ENCODE measurements around the gene ANKRD13A.
"Not testable (repeated sequence)": the region's sequence is repeated elsewhere in the genome, so short reads cannot be mapped to it uniquely, and the experiment has no call there.

The ANKRD13A gene

DNA sequence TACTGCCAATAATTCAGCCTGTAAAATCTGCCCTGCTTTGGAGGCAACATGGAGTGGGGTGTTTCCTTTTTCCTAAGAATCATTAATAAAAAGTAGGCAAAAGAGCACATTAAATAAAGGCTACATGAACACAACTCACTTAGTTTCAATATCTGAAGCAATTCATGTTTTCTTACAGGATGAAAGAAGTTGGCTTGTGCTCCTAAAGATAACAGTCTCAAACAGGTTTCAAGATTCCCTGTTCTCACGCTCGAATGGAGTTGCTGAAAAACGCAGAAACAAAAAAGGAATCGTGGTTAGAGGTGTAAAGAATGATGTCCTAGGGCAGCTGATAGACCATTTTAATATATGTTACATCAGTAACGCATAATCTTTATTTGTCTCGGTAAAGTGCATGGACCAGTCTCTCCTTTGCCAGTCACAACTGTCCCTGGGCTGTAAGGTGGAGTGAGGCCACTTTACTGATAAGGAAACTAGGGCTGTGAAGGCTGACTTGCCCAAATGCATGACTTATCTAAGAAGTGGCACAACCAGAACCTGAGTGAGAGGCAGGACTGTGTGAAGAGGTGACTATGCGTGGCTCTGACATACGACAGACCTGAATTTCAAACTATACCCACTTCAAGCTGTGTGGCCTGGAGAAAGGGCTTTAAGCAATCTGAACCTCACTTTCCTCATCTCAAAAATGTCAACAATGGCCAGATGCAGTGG, 15.6 kb upstream of the ANKRD13A start:
- no peak for DNase-seq (ENCODE audit: low read depth)

DNA sequence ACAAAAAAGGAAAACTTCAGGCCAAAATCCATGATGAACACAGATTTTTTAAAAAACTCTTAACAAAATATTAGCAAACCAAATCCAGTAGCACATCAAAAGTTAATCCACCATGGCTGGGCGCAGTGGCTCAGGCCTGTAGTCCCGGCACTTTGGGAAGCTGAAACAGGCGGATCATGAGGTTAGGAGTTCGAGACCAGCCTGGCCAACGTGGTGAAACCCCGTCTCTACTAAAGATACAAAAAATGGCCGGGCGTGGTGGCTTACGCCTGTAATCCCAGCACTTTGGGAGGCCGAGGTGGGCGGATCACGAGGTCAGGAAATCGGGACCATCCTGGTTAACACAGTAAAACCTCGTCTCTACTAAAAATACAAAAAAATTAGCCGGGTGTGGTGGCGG, 13.0 kb upstream of the ANKRD13A start:
- not testable (repeated sequence) for DNase-seq (ENCODE audit: low read depth)

DNA sequence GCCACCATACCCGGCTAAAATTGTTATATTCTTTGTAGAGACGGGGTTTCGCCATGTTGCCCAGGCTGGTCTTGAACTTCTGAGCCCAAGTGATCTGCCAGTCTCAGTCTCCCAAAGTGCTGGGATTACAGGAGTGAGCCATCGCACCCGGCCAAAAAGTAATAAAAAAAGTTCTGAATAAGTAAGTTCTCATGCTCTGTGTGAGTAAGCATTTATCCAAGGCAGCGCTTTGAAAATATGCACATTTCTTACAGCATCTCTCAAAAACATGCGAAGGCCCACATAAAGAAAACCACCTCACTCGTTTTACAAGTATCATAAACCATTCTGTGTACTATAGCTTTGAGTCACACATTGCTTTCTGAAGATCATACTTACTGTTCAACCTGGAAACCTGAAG, 11.6 kb upstream of the ANKRD13A start:
- DNase-seq (ENCODE audit: low read depth): no peak

DNA sequence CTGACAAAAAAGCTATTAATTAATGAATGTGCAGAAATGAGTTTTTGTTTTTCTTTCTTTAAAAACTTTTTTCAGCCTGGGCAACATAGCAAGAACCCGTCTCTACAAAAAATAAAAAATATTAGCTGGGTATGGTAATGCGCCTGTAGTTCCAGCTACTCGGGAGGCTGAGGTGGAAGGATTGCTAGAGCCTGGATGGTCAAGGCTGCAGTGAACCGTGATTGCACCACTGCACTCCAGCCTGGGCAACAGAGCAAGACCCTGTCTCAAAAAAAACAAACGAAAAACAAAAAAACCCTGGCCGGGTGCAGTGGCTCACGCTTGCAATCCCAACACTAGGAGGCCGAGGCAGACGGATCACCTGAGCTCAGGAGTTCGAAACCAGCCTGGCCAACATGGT, 11.0 kb upstream of the ANKRD13A start:
- no peak for DNase-seq (ENCODE audit: low read depth)

DNA sequence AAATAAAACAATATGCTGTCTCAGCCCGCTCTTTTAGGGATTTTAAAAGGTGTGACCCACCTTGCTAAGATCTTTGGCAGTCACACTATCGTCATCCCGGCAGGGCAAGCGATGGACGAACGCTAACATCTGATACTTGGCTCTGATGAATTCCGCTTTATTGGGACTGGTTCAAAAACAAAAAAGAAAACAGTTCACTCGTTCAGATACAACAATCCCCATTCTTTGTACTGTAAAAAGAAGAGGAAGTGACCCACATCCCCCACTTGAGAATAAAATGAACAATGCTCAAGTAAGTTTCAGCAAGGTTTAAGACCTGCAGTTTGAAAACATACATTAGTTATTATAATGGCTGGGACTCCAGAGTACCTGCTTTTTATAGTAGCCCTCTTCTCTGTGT, 10.3 kb upstream of the ANKRD13A start:
- DNase-seq (ENCODE audit: low read depth): no peak

DNA sequence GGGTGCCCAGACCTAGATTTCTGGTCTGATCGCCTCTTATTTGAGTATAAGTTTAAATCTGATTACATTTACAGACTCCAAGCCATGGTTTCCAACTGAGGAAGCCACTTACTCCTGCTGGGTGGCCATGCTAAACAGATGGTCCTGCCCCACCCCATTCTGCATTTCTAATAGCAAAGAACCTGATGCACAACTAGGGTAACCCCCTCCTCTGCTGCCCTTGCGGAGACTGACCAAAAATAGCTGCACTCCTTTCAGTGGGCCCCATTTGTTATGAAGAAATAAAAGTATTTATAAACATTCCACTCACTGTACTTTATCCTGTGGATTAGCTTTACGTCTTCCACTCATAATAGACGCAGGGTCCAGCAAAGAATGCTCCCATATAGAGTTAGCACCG, 9.8 kb upstream of the ANKRD13A start:
- no peak for DNase-seq (ENCODE audit: low read depth)

DNA sequence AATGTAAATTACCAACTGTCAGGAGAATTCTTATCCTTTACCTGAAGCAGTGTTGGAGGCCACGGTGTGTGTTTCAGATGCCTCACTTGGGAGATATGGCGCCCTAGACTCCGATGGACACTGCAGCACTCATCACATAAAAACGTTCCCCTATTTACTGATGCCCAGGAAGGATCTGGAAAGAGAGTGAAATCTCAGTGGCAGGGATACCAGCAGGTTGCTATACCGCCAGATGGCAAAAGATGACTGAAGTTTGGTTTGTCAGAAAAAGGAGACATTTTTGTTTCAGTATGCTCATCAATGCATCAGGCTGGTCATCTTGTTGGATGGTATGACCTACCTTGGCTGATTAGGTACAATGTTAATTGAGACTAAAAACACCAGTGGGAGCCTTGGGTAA, 7.6 kb upstream of the ANKRD13A start:
- no peak for DNase-seq (ENCODE audit: low read depth)

DNA sequence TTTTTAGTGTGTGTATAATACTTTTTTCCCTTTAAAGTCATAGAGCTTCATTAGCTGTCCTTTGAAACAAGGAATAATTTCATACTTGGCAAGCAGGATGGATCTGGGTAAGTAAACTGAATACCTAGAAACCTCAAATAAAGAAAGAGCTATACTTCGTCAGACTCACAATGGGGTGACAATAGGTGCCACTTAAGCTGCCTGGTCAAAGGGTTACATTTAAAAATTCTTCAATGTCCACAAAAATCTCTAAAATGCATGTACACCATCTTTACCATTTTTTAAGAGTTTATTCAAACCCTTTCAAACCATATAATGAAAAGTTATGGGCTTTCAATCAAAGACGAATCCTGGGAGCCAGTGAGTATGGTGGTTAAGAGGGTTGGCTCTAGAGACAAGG, 6.1 kb upstream of the ANKRD13A start:
- DNase-seq (ENCODE audit: low read depth): no peak

DNA sequence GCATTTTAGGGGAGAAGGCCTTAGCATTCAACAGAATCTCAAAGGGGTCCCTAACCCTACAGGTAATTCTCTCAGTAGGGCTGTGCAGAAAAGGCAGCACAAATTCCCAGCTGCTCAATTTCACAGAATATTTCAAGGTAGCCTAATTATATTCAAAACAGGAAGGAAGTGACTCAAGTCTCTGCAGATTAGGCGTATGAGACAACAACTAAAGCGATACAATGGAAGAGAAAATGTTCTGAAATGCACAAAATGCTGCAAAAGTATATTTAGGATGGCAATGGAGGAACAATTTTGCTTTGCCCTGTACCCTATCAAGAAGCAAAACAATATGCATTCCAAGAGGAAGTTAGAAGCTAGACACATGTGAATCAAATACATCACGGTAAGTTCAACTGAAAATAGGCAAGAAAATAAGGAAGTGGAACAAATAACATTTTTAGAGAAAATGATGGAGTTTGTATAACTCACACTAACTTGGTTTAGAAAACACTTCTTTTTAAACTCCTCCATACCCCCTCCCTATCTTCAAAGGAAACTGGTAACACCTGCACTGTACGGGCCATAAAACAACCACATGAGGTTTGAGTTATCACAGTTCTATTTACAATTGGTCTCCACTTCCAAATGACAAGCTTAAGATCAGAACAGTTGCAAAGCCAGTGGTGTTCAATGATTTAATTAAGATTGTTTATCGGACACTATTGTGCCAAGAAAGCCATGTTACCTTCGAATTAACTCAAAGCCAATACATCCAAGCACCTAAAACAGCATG, 4.6 kb upstream of the ANKRD13A start:
- DNase-seq (ENCODE audit: low read depth): no peak

DNA sequence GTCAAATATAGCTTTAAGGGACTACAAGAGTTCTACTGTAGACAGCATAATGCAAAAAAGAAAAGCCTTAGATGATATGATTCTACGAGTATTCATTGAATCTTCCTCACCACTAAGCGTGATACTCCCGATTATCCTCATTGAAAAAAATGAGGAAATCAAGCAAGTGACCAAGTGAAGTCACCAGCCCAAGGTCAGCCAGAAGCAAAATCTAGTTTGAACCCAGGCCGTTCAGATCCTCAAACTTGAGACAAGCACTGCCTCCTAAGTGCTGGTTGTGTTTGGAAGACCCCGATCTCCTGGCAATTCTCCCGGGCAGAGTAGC, 3.9 kb upstream of the ANKRD13A start:
- no peak for DNase-seq (ENCODE audit: low read depth)

DNA sequence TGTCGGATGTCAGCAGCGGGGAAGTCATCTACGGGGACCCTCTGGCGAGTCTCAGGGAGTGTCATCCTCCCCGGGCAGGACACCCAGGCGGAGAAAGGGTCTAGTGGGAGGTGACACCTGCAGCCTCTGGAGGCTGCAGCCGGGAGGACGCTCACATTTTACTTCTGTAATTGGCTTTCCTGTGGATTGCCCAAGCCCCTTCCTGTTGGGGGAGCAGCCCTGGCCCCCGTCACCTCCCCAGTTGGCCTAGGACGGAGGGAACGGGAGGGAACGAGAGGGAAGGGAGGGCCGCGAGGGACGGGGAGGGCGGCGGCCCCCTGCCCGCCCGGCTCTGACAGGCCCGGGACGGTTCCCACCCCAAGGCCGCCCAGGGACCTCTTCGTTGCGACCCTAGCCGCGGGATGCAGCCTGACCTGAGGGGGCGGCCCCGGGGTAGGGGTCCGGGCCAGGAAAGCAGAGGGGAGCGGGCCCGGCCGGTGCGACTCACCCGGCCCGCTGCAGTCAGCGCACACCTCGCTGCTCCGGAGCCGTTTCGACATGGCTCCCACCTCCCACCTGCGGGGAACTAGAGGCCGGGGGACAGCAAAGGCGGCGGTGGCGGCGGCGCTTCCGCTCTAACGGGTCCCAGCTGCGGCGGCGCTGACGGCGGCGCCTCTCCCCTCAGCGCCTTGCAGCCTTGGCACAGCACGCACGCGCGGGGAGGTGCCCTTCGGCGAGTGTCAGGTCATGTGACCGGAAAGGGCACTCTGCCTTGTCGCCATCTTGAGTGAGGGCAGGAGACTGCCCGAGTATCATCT, 3.3 kb upstream of the ANKRD13A start, which contains the start of gene GIT2:
GIT2 (minus strand) TSS at position 683 of the 797 bp plus-strand sequence; CDS start at position 539, 144 bp downstream.
- DNase-seq (ENCODE audit: low read depth): peak; percentile 82

DNA sequence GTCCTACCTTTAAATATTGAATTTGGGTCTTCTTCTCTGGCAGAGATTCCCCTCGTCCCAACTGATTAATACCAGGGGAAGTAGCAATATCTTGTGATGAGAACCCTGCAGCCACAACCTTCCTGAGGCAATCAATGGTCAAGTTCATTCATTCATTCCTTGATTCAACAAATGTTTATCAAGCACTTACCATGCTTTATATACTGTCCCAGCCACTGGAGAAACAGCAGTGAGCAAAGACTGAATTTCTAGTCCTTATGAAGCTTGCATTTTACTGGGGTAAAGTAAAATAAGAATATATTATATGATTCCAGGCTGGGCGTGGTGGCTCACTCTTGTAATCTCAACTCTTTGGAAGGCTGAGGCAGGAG, 2.8 kb upstream of the ANKRD13A start:
- DNase-seq (ENCODE audit: low read depth): no peak

DNA sequence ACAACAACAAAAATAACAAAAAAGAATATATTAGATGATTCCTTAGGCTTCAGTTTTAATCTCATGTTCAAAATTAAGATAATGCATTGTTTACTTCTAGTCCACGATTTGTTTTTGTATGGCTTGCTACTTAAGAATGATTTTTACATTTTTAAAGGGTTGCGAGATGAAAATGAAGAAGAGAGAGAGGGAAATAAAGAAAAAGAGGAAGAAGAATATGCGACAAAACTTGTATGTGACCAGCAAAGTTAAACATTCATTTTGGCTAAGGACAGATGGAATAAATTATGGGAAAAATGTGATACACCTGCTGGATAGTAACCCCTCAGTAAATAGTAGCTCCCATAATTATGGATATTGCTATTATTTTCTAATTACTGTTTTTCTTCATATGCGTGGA, 1.8 kb upstream of the ANKRD13A start:
- DNase-seq (ENCODE audit: low read depth): no peak

DNA sequence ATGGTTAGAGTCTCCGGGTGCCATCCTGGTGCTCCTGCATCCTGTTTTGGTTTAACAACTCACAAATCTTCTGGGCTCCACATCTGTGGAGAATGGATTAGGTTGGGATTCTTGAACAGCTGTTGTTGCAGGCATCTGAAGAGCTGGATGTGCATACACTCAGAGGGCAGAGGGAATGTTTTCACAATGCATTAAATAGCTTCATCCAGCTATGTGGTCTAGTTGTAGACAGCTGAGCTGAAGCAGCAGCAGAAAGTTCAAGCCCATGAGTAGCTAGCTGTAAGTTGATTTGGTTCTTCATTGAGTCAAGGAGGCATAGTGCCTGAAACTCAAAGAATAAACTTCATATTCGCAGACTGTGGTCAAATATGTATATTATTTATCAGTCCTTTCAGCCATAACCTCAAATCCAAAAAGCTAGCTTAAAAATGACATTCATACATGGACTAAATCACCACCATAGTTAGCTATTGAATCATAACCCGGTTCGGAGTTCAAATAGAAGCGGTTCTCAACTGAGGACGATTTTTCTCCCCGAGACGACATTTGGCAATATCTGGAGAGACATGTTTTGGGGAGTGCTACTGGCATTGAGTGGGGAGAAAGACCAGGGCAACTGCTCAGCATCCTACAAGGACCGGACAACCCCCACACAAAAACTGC, 858 bp upstream of the ANKRD13A start:
- no peak for DNase-seq (ENCODE audit: low read depth)

DNA sequence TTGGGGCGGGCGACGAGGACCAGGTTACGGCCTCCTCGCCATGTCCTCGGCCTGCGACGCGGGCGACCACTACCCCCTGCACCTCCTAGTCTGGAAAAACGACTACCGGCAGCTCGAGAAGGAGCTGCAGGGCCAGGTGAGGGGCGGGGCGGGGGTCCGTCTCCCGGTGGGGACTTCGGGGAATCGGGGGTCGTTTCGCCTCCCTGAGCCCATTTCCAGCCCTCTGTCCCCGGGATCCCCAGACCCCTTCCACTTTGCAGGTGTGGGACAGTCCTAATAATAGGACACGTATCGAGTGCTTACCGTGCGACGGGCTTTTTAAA, 380 bp downstream of the ANKRD13A start:
- no peak for DNase-seq (ENCODE audit: low read depth)

DNA sequence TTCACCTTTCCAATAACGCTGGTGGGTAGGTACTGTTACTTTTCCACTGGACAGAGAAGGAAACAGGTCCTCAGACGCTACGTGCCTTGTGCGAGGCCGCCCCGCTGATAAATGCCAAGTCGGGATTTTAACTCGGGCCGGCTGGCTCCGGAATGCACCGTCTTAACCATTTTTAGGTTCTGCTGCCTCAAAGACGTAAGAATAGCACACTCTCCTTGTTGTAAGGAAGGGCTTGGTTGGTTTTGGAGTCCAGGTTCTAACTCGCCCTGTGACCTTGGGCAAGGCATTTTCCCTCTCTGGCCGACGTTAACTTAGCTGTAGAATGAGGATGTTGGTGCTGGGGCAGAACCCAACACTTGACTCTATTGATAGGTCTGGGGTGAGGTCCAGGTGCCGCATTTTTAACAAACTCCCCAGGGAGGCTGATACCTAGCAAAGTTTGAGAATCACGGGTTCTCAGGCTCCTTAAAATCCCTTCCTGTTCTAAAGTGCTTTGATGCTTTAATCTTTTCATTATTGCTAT, 814 bp downstream of the ANKRD13A start:
- DNase-seq (ENCODE audit: low read depth): no peak

DNA sequence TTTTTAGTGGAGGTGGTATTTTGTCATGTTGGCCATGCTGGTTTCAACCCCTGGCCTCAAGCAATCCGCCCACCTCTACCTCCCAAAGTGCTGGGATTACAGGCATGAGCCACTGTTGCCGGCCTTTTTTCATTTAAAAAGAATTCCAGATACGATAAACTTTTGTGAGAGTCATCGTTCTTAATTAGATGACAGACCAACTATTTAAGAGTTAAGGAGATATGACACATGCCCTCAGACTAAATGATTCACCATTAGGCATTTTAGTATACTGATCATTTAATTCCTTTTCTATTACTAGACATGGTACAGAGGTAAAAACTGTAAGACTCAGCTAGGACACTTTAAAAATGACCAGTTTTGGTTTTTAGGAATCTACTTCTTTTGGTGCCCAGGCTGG, 2.4 kb downstream of the ANKRD13A start:
- no peak for DNase-seq (ENCODE audit: low read depth)

DNA sequence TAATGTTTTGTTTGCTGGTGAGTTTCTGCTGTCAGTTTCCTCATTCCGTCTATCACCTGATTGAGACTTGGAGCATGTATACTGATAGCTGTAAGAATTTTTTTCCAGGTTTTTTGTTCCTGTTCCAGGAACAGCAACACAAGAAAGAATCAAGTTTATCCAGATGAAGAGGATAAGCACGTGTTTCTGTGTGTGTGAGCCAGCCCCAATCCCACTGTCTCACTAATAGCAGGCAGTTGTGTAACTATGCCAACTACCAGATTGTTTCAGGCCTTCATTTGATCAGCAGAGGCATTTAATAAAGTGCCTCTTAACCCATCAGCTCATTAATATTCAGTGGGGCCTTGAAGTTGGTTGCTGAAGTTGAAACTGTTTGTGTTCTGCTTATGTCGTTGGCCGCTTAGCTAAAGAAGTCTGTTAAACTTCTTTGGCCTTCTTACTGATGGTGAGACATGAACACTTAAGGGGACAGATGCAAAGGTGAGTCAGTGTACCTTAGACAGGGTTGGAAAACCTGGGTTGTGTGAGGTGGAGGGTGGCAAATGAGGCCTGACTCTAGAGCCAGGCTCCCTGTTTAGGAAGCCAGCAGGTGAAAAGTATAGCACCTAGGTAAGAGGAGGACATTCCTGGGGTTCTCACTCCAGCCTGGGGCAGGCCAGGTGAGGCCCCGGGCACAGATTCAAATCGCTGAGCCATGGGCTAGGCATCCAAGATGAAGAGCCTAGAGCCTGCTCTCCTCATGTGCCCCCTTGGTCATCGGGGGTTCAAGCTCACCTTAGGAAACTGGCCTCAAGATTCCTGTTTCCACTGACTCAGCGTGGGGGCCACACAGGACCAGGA, 3.7 kb downstream of the ANKRD13A start:
- no peak for DNase-seq (ENCODE audit: low read depth)

DNA sequence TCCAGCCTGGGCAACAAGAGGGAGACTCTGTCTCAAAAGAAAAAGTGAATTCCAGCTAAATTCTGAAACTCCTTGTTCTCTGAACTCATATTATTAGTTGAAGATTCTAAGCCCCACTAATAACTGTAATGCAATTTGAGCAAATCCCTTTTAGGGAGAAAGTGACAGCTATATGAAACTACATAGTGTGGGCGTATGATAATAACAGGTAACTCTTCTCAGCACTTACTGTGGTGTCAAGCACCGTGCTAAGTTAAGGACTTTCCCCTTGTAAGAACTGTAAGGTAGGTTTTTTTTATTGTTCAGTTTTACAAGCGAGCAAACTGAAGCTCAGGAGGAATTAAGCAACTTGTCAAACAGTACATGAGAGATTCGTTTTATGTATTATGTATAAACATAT, 5.4 kb downstream of the ANKRD13A start:
- DNase-seq (ENCODE audit: low read depth): no peak

DNA sequence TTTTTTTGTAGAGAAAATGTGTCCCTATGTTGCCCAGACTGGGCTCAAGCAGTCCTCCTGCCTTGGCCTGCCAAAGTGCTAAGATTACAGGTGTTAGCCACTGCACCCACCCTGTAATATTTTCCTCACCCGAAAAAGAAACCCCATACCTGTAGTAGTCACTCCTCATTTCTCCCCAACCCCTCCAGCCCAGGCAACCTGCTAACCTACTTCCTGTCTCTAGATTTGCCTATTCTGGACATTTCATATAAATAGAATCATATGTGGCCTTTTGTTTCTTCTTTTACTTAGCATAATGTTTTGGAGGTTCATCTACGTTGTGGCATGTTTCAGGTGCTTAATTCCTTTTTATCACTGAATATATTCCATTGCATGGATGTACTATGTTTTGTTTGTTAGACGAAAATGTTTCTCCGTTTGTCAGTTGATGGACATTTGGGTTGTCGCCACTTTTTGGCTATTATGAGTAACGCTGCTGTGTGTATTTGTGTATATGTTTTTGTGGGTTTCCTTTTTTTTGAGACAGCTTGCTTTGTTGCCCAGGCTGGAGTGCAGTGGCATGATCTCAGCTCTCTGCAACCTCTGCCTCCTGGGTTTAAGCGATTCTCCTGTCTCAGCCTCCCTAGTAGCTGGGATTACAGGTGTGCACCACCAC, 6.2 kb downstream of the ANKRD13A start:
- DNase-seq (ENCODE audit: low read depth): no peak

DNA sequence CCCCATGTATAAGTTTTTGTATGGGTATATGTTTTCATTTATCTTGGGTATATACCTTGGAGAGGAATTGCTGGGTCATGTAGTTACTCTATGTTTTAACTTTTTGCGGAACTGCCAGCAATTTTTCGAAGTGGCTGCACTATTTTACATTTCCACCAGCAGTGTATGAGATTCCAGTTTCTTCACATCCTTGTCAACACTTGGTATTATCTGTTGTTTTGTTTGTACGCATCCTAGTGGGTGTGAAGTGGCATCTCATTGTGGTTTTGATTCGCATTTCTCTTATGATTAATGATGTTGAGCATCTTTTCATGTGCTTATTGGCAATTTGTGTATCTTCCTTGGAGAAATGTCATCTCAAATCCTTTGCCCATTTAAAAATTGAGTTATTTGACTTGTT, 6.9 kb downstream of the ANKRD13A start:
- no peak for DNase-seq (ENCODE audit: low read depth)

Data from stimulated activated CD8-positive, alpha-beta memory T cell treated with anti-CD3 and anti-CD28 coated beads, Interleukin-15, amount 100 ng/mL, for 24 hours (primary cell).